Heart left ventricle (tissue), 13 donors: ENCODE data around the gene DIDO1.

ENCODE experiments used
- POLR2A ChIP-seq, 2 donors: fragments of 450-650 bp; IDR thresholded peaks; one replicate each; pipeline ENCODE4 v1.6.1; 2017; ENCODE audit warnings: antibody characterized with exemption in 2 of 2, mild to moderate bottlenecking in 2 of 2, moderate library complexity in 2 of 2
- TF ChIP-seq, protein P1 (sequence below), 12 donors: fragments of 200-600 bp; sonication (generic) in 4 of 12; IDR thresholded peaks; one replicate each; pipeline versions ENCODE4 v1.5.0 to v1.8.0; 2018 to 2022; ENCODE audit warnings: antibody characterized with exemption in 12 of 12, mild to moderate bottlenecking in 5 of 12
- donor health status: ischemic (EF 13 %, LVEDD 7.1; RV severe dilation, severe dysfunction).
- donor health status: DM: no; HTN: yes; CAD: no.
- donor health status: DM: no; HTN: no; CAD: no.
- donor health status: ischemic (EF 25% LVEDD 6.9; RV normal size, moderate dysfunction).
- donor health status: ischemic (EF 25% LVEDD 5.7; RV mildly dilated, moderate dysfunction).
- donor health status: ischemic (EF 35%, LVEDD 5.7; RV mildly dilated, moderate dysfunction).
- donor health status: nonischemic (EF 11% LVEDD 7.7; RV severe dilation, severe dysfunction).
- donor health status: DM: yes; HTN: yes; CAD: no.
- donor health status: PGD.
- donor health status: ischemic (EF 29% LVEDD 5.4; RV normal size, mild dysfunction).
- donor health status: nonischemic (EF 23%, LVEDD 6.1; RV moderate dilation, normal function).

DNA sequence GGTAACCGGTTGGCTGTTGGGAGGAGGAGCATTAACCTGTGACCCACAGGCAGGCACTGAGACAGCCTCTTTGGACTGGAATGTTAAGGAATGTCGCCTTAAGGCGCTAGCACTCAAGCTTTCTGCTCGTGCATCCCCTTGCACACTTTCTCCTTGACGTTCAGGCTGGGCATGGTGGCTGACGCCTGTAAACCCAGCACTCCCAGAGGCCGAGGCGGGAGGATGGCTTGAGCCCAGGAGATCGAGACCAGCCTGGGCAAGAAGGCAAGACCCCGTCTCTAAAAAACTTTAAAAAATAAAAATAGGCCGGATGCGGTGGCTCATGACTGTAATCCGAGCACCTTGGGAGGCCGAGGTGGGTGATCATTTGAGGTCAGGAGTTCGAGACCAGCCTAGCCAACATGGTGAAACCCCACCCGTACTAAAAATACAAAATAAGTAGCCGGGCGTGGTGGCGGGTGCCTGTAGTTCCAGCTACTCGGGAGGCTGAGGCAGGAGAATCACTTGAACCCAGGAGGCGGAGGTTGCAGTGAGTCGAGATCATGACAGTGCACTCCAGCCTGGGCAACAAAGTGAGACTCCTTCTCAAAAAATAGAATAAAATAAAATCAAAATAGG is 9.8 kb upstream of the DIDO1 start:
- TF ChIP-seq, protein P1, sequence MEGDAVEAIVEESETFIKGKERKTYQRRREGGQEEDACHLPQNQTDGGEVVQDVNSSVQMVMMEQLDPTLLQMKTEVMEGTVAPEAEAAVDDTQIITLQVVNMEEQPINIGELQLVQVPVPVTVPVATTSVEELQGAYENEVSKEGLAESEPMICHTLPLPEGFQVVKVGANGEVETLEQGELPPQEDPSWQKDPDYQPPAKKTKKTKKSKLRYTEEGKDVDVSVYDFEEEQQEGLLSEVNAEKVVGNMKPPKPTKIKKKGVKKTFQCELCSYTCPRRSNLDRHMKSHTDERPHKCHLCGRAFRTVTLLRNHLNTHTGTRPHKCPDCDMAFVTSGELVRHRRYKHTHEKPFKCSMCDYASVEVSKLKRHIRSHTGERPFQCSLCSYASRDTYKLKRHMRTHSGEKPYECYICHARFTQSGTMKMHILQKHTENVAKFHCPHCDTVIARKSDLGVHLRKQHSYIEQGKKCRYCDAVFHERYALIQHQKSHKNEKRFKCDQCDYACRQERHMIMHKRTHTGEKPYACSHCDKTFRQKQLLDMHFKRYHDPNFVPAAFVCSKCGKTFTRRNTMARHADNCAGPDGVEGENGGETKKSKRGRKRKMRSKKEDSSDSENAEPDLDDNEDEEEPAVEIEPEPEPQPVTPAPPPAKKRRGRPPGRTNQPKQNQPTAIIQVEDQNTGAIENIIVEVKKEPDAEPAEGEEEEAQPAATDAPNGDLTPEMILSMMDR (IDR thresholded peaks at IDR 0.05) = no peak
- TF ChIP-seq POLR2A (IDR thresholded peaks at IDR 0.05) = no peak
